ENCODE measurements around the gene RAB3D.
A peak's percentile ranks its signal among the peaks of the same experiment; 100 is the strongest.
"Not testable (repeated sequence)": the region's sequence is repeated elsewhere in the genome, so short reads cannot be mapped to it uniquely, and the experiment has no call there.

RAB3D gene

GRCh38 chr19:11339254-11340098, at the start of gene RAB3D:
TSS of gene RAB3D (minus strand) at chr19:11339657. CDS start at chr19:11337399, 2,258 bp downstream.
- H3K9ac ChIP-seq (ENCODE audit: low read length in 5 of 5) = peak within 1 kb of the TSS in 4 of 5 donors; percentile 48 to 75 (median 74)
- peaks cover 7 to 30% (median 22%) of the 10 kb centered on the region in 5 donors for H3K4me1 ChIP-seq (ENCODE audit: control insufficient read depth in 5 of 5, insufficient read depth in 5 of 5, low read length in 5 of 5)
- H3K4me3 ChIP-seq (ENCODE audit: low read depth in 1 of 5, low read length in 5 of 5) = peak within 1 kb of the TSS; percentile 66 to 82 (median 76)
- H3K27me3 ChIP-seq (ENCODE audit: control insufficient read depth in 5 of 5, insufficient read depth in 4 of 5, low read length in 5 of 5) = no peaks in the 10 kb centered on the region
- peaks cover 0 to 34% (median 25%) of the 10 kb centered on the region in 5 donors for H3K36me3 ChIP-seq (ENCODE audit: control insufficient read depth in 5 of 5, insufficient read depth in 5 of 5, low read length in 5 of 5)
- no peaks in the 10 kb centered on the region for H3K9me3 ChIP-seq (ENCODE audit: control insufficient read depth in 5 of 5, low read length in 5 of 5)
- peak within 1 kb of the TSS; percentile 23 for H3K27ac ChIP-seq (ENCODE audit: low read depth, low read length)

GRCh38 chr19:11387162-11388034, 47.9 kb upstream of the RAB3D start:
- H3K9ac ChIP-seq (ENCODE audit: low read length in 5 of 5) = no peak overlapping the region
- H3K27ac ChIP-seq (ENCODE audit: low read depth, low read length) = no peak overlapping the region
- peaks cover 5 to 10% (median 6%) of the 10 kb centered on the region in 5 donors for H3K27me3 ChIP-seq (ENCODE audit: control insufficient read depth in 5 of 5, insufficient read depth in 4 of 5, low read length in 5 of 5)
- no peaks in the 10 kb centered on the region for H3K36me3 ChIP-seq (ENCODE audit: control insufficient read depth in 5 of 5, insufficient read depth in 5 of 5, low read length in 5 of 5)
- H3K9me3 ChIP-seq (ENCODE audit: control insufficient read depth in 5 of 5, low read length in 5 of 5) = peaks cover 0 to 9% (median 4%) of the 10 kb centered on the region in 5 donors
- peaks cover 0 to 28% (median 20%) of the 10 kb centered on the region in 5 donors for H3K4me1 ChIP-seq (ENCODE audit: control insufficient read depth in 5 of 5, insufficient read depth in 5 of 5, low read length in 5 of 5)
- no peak overlapping the region for H3K4me3 ChIP-seq (ENCODE audit: low read depth in 1 of 5, low read length in 5 of 5)

GRCh38 chr19:11384778-11385129, 45.3 kb upstream of the RAB3D start:
- no peak overlapping the region for H3K27ac ChIP-seq (ENCODE audit: low read depth, low read length)
- peaks cover 5 to 50% (median 40%) of the 10 kb centered on the region in 5 donors for H3K4me1 ChIP-seq (ENCODE audit: control insufficient read depth in 5 of 5, insufficient read depth in 5 of 5, low read length in 5 of 5)
- H3K36me3 ChIP-seq (ENCODE audit: control insufficient read depth in 5 of 5, insufficient read depth in 5 of 5, low read length in 5 of 5) = no peaks in the 10 kb centered on the region
- H3K4me3 ChIP-seq (ENCODE audit: low read depth in 1 of 5, low read length in 5 of 5) = no peak overlapping the region
- H3K9me3 ChIP-seq (ENCODE audit: control insufficient read depth in 5 of 5, low read length in 5 of 5) = no peaks in the 10 kb centered on the region
- H3K9ac ChIP-seq (ENCODE audit: low read length in 5 of 5) = no peak overlapping the region
- H3K27me3 ChIP-seq (ENCODE audit: control insufficient read depth in 5 of 5, insufficient read depth in 4 of 5, low read length in 5 of 5) = peaks cover 5 to 14% (median 8%) of the 10 kb centered on the region in 5 donors

- no peaks in the 10 kb centered on the region for H3K9me3 ChIP-seq (ENCODE audit: control insufficient read depth in 5 of 5, low read length in 5 of 5)
- peak overlapping the region in 4 of 5 donors; percentile 39 to 60 (median 50) for H3K4me3 ChIP-seq (ENCODE audit: low read depth in 1 of 5, low read length in 5 of 5)
- peaks cover 5 to 14% (median 8%) of the 10 kb centered on the region in 5 donors for H3K27me3 ChIP-seq (ENCODE audit: control insufficient read depth in 5 of 5, insufficient read depth in 4 of 5, low read length in 5 of 5)
- H3K9ac ChIP-seq (ENCODE audit: low read length in 5 of 5) = peak overlapping the region in 3 of 5 donors; percentile 10 to 59 (median 39)
- H3K4me1 ChIP-seq (ENCODE audit: control insufficient read depth in 5 of 5, insufficient read depth in 5 of 5, low read length in 5 of 5) = peaks cover 5 to 50% (median 40%) of the 10 kb centered on the region in 5 donors
- H3K36me3 ChIP-seq (ENCODE audit: control insufficient read depth in 5 of 5, insufficient read depth in 5 of 5, low read length in 5 of 5) = peaks cover 0 to 2% (median 0%) of the 10 kb centered on the region in 5 donors
- no peak overlapping the region for H3K27ac ChIP-seq (ENCODE audit: low read depth, low read length)
Observed at GRCh38 chr19:11383706-11384048, 44.2 kb upstream of the RAB3D start.

GRCh38 chr19:11382898-11383705, 43.6 kb upstream of the RAB3D start:
- H3K27ac ChIP-seq (ENCODE audit: low read depth, low read length) = no peak overlapping the region

GRCh38 chr19:11380653-11381537, 41.4 kb upstream of the RAB3D start:
- Histone ChIP-seq H3K9me3 (ENCODE audit: control insufficient read depth in 5 of 5, low read length in 5 of 5) (no peaks in the 10 kb centered on the region), H3K4me1 (ENCODE audit: control insufficient read depth in 5 of 5, insufficient read depth in 5 of 5, low read length in 5 of 5) (peaks cover 5 to 54% (median 47%) of the 10 kb centered on the region in 5 donors), H3K27ac (ENCODE audit: low read depth, low read length) (peak overlapping the region; percentile 74), H3K4me3 (ENCODE audit: low read depth in 1 of 5, low read length in 5 of 5) (peak overlapping the region; percentile 57 to 86 (median 74)), H3K9ac (ENCODE audit: low read length in 5 of 5) (peak overlapping the region; percentile 47 to 89 (median 68)), H3K27me3 (ENCODE audit: control insufficient read depth in 5 of 5, insufficient read depth in 4 of 5, low read length in 5 of 5) (peaks cover 5 to 14% (median 8%) of the 10 kb centered on the region in 5 donors), H3K36me3 (ENCODE audit: control insufficient read depth in 5 of 5, insufficient read depth in 5 of 5, low read length in 5 of 5) (peaks cover 0 to 9% (median 6%) of the 10 kb centered on the region in 5 donors)

More at GRCh38 chr19:11382898-11383705, 43.6 kb upstream of the RAB3D start:
- Histone ChIP-seq H3K27me3 (ENCODE audit: control insufficient read depth in 5 of 5, insufficient read depth in 4 of 5, low read length in 5 of 5) (peaks cover 5 to 14% (median 8%) of the 10 kb centered on the region in 5 donors), H3K36me3 (ENCODE audit: control insufficient read depth in 5 of 5, insufficient read depth in 5 of 5, low read length in 5 of 5) (peaks cover 0 to 7% (median under 1%) of the 10 kb centered on the region in 5 donors), H3K4me3 (ENCODE audit: low read depth in 1 of 5, low read length in 5 of 5) (peak overlapping the region in 4 of 5 donors; percentile 39 to 60 (median 50)), H3K4me1 (ENCODE audit: control insufficient read depth in 5 of 5, insufficient read depth in 5 of 5, low read length in 5 of 5) (peaks cover 5 to 50% (median 40%) of the 10 kb centered on the region in 5 donors), H3K9me3 (ENCODE audit: control insufficient read depth in 5 of 5, low read length in 5 of 5) (no peaks in the 10 kb centered on the region), H3K9ac (ENCODE audit: low read length in 5 of 5) (peak overlapping the region in 3 of 5 donors; percentile 8 to 59 (median 55))

- Histone ChIP-seq H3K9me3 (ENCODE audit: control insufficient read depth in 5 of 5, low read length in 5 of 5) (no peaks in the 10 kb centered on the region), H3K4me3 (ENCODE audit: low read depth in 1 of 5, low read length in 5 of 5) (peak overlapping the region in 1 of 5 donors; percentile 82), H3K36me3 (ENCODE audit: control insufficient read depth in 5 of 5, insufficient read depth in 5 of 5, low read length in 5 of 5) (peaks cover 0 to 9% (median 6%) of the 10 kb centered on the region in 5 donors), H3K27ac (ENCODE audit: low read depth, low read length) (no peak overlapping the region), H3K27me3 (ENCODE audit: control insufficient read depth in 5 of 5, insufficient read depth in 4 of 5, low read length in 5 of 5) (peaks cover 5 to 14% (median 8%) of the 10 kb centered on the region in 5 donors), H3K4me1 (ENCODE audit: control insufficient read depth in 5 of 5, insufficient read depth in 5 of 5, low read length in 5 of 5) (peaks cover 5 to 62% (median 55%) of the 10 kb centered on the region in 5 donors), H3K9ac (ENCODE audit: low read length in 5 of 5) (peak overlapping the region in 1 of 5 donors; percentile 89)
Observed at GRCh38 chr19:11379857-11380350, 40.4 kb upstream of the RAB3D start.

- not testable (repeated sequence) for H3K36me3 ChIP-seq (ENCODE audit: control insufficient read depth in 5 of 5, insufficient read depth in 5 of 5, low read length in 5 of 5); H3K27ac ChIP-seq (ENCODE audit: low read depth, low read length); H3K9ac ChIP-seq (ENCODE audit: low read length in 5 of 5); H3K4me3 ChIP-seq (ENCODE audit: low read depth in 1 of 5, low read length in 5 of 5); H3K9me3 ChIP-seq (ENCODE audit: control insufficient read depth in 5 of 5, low read length in 5 of 5)
- Histone ChIP-seq H3K4me1 (ENCODE audit: control insufficient read depth in 5 of 5, insufficient read depth in 5 of 5, low read length in 5 of 5) (peaks cover 6 to 59% (median 54%) of the 10 kb centered on the region in 5 donors), H3K27me3 (ENCODE audit: control insufficient read depth in 5 of 5, insufficient read depth in 4 of 5, low read length in 5 of 5) (peaks cover 5 to 14% (median 8%) of the 10 kb centered on the region in 5 donors)
Observed at GRCh38 chr19:11379269-11379845, 39.9 kb upstream of the RAB3D start.

Data from subcutaneous abdominal adipose tissue (tissue), 5 donors.